NCI-H510A (cell line): ENCODE data around the gene CCDC120.

Source experiments
- DNase-seq: peaks from one replicate; lab custom pipeline; 2025; lab: John Stamatoyannopoulos, UW

CCDC120 gene, protein sequence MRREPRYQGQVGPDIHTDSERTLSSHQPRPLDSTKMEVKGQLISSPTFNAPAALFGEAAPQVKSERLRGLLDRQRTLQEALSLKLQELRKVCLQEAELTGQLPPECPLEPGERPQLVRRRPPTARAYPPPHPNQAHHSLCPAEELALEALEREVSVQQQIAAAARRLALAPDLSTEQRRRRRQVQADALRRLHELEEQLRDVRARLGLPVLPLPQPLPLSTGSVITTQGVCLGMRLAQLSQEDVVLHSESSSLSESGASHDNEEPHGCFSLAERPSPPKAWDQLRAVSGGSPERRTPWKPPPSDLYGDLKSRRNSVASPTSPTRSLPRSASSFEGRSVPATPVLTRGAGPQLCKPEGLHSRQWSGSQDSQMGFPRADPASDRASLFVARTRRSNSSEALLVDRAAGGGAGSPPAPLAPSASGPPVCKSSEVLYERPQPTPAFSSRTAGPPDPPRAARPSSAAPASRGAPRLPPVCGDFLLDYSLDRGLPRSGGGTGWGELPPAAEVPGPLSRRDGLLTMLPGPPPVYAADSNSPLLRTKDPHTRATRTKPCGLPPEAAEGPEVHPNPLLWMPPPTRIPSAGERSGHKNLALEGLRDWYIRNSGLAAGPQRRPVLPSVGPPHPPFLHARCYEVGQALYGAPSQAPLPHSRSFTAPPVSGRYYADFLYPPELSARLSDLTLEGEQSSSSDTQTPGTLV

DNA sequence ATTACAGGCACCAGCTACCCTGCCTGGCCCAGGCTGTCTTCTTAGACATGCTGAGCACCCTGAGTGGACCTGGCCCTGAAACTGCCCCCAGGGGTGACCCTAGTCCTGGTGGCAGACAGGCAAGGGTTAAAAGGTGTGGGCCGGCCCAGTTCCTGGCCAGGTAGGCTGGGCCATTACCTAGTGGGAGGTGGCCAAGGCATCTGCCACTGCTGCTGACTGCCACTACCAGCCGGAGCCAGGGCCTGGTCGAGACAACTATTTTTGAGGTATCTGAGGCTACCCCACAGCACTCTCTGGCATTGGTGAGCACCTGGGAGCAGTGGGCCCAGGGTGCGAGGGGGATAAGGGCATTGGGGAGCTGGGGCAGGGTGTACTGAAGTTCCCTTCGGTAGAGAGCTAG is at the start of gene CCDC120:
Gene CCDC120 (plus strand): TSS at position 206 of the 400 bp plus-strand sequence. CDS start 3,043 bp downstream, outside the sequence.
- no peak for DNase-seq

DNA sequence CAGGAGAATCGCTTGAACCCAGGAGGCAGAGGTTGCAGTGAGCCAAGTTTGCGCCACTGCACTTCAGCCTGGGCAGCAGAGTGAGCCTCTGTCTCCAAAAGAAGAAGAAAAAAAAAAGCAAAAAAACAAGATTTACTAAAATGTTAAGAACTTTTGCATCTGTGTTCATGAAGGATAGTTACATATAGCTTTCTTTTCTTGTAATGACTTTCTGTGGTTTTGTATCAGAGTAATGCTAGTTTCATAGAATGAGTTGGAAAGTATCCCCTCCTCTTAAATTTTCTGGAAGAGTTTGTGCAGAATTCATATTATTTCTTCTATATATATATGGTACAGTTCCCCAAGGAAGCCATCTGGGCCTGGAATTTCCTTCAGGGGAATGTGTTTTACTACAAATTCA is 39.7 kb upstream of the CCDC120 start:
- no peak for DNase-seq

DNA sequence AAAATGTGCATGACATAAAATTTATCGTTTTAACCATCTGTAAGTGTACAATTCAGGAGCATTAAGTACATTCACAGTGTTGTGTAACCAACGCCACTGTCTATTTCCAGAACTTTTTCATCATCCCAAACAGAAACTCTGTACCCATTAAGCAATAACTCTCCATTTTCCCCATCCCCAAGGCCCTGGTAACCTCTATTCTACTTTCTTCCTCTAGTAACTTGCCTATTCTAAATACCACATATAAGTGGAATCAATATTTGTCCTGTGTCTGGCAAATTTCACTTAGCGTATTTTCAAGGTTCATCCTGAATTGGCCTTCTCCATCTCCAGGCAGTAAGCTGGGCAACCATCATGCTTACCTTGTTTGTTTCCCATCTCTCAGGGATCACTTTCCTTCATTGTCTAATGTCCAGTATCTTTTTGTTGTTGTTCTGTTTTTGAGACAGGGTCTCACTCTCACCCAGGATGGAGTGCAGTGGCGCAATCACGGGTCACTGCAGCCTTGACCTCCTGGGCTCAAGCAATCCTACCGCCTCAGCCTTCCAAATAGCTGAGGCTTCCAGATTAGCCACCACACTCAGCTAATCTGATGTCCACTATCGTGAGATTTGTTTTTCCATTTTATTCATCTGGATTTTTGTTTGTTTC is 39.1 kb upstream of the CCDC120 start:
- no peak for DNase-seq

DNA sequence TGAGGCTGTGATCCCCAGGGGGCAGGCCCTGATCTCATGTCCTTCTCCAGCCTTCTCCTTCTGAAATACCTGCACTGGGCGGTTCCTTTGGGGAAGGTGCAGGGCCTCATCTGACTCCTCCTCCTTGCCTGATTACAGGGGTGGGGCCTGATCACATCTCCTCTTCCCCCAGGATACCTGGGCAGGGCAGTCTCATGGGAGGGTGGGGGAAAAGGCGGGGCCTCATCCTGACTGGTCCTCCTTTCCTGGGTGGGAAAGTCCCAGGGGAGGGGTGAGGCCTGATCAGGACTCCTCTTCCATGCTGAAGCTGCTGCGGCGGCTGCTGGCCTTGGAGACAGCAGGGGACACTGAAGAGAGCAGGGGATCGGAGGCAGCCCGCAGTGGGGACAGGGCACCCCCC is 28.9 kb upstream of the CCDC120 start:
- DNase-seq = no peak

DNA sequence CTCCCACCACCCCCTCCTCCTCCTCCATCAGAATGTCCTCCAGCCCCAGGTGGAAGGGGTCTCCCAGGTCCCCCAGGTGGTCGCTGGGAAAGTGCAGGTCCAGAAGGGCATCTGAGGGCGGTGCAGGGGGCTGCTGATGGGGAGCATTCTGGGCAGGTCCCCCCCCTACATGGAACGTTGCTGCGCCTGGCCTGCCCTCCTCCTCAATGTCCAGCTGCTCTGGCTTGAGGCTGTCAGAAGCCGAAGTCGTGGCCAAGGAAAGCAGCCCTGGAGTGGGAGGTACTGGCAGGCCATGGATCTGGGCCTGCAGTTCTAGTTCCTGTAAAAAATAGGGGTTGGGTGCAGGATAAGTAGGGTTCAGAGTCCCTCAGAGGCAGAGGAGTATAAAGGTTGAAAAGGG is 28.5 kb upstream of the CCDC120 start:
- DNase-seq = no peak

DNA sequence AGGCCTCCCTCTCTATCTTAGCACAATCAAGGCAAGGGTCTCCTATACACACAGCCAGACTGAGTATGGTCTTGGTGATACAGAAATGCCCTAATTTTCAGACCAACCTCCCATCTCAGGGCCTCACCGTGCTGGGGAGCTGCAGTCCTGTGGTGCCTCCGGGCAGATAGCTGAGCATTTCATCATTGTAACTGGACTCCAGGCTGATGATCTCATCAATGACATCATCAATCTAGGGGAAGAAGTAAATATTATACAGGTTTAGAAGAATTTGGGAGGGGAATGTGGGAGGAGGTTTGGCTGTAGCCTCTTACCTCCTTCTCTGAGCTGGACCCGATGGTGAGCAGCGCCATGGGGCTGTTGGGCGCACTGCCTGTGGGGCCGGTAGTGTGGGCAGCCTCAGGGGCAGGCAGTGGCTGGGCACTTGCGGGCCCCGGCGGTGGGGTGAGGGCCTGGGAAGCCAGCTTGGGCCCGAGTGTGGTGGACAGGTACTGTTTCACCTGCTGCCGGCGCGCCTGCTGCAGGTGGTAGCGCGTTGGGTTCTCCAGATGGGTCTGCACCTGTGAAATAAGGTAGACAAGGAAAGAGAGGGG is 20.8 kb upstream of the CCDC120 start:
- no peak for DNase-seq

DNA sequence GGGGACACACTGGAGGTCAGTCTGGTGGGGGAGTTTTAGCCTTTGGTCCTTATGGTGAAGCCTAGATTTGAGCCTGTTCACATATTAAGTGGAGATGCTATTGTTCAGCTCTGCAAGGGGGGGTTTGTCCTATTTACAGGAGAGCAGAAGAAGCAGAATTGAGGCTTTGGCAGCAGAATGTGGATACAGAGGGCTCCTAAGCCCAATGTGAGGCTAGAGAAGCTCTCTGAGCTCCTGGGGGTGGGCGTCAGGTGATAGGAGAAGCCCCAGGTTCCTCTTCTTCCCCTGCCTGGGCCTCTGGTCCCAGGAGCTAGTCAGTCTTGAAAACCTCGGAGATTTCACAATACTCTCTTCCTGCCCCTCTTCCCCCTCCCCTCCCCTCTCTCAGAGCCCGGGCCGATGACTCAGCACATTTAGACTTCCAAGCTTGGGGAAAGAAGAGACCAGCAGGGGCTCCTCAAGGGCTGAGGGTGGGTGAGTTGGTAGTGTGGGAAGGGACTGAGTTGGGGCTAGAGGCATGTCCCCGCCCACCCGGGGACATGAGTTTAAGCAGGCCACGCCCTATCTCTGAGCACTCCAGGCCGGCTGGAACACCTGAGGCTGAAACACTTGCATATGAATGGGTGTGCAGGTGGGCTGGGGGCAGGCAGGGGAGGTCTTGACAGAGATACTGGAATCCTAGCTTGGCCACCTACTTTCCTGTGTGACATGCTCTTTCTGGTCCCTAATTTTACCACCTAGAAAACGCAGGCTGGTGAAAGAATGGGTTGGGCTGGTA is 19.0 kb upstream of the CCDC120 start:
- peak; percentile 74 for DNase-seq

DNA sequence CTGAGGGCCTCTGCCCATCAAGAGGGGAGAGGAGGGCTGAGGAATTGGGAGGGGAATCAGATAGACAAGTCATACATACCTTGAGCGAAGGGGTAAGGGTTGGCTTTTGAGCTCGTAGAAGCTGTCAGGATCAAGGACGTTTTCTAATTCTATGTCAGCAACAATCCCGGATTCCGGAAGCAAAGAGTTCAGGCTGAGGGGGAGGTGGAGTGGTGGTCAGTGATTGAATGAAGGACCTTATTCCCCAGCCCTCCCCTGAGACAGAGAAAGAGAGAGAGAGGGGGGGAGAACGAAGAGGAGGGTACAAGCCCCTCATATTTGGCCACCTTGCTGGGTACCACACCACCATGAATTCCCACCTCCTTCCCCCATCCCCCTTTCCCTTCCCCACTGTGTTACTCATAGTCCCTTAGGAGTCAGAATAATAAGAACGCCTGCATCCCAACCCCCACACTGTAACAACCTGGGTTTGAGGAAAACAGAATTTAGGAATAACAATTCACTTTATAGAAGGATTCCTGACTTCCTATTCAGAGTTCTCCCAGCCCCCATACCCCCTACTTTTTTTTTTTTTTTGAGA is 18.3 kb upstream of the CCDC120 start:
- no peak for DNase-seq

DNA sequence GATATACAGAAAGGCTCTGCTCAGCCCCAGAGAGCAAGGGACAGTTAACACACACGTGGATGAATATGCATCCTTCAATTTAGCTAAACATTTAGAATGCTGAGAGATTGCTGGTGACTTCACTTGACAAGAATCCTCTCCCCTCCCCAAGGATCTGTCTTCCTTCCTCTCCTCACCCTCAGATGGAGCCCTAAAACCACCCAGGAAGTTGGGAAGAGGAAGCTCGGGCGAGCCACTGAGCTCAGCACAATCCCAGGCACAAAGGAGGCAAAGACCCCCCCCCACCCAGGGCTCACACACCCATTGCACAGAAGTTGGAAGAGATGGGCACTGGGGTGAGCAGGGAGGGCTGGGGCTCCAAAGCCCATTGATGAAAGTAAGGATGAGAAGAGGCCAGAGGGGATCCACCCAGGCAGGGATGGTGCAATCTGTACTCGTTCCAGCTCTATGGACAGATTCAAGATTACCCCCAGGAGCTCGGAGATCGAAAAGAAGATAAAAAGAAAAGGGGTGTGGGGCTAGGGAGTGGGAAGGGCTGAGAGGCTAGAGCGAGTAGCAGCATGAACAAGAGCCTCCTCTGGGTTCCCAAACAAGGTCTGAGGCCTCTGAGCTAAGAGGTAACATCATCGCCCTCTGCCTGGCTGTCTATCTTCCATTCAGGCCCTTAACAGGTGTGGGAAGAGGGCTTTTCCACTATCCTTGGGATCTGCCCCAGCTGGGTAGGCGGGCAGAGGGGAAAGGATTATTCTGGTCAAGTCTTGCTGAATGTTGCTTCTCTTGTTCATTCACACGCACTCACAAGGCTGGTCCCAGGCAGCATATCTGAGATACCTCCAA is 16.8 kb upstream of the CCDC120 start:
- DNase-seq = no peak

DNA sequence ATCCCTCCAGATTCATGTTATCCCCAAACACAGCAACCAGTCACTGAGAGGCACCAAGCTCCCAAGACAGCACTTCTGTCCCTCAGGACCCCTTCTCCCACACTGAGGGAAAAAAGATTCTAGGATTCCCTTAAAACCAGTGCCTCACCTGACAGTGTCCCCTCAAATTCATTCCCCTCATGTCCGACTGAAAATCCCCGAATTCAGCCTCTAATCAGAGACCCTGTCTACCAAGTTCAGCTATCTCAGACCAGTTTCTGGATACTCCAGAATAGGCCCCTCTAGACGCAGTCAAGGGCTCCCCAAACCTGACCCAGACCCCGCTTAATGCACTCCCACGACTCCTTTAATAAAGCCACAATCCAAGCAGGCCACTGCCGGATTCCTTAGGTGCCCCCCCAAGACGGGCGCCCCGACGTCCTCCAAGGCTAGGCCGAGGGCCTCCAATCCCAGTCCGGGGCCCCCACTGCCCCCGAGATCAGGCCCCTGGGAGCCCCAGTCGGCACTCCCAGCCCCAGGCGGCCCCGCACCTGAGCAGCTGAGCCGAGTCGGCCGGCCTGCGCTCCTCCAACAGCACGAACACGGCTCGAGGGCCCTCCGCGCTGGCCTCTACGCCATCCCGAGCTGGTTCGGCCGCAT is 16.1 kb upstream of the CCDC120 start:
- DNase-seq = no peak

DNA sequence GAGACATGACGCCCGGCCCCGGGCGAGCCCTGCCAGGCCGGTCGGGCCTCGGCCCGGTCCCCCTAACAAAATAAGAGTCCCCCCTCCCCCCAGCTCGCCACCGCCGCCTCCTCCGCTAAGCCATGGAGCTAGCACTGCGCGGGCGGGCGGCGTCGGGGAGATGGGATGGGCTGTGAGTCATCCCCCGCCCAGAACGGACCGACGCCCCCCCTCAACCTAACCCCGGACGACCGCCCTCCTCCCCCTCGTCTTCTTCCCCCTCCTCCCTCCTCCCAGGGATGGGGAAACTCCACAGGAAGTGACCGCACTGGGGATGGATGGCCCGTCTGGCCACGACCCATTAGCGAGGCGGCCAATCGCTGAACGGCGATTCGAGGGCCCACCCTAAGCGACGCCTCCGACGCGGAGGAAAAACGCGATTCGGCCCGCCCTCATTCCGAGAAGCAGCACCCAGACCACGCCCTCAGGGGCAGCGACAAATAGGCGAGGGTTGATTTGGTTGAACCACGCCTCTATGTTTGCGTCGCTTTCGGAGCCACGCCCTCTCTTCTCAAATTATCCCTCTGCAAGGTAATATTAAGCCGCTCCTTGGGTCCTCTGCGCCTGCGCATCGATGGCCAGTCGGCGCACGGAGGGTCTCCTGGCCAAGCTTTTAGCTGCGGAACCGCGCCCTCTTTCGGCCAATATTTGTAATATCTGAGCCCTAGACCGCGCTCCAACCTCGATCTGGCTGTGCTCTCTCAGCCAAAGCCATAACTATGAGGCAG is 15.4 kb upstream of the CCDC120 start, which contains the start of gene TFE3:
Gene TFE3 (minus strand): TSS at position 138 of the 767 bp plus-strand sequence. CDS start 131 bp downstream, at position 7.
- peak; percentile 96 for DNase-seq

DNA sequence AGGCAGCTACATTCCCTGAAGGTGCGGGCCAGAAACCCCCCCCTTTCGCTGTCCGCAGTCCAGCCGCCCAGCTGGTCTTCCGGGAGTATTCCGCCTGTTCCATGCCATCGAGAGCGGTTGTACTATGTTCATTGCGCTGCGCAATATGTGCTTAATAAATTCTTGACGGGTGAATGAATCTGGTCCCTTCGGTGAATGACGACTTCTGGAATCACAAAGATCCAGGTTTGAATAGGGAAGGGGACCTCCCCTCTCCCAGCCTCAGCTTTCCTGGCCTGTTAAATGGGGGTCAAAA is 14.9 kb upstream of the CCDC120 start:
- no peak for DNase-seq

DNA sequence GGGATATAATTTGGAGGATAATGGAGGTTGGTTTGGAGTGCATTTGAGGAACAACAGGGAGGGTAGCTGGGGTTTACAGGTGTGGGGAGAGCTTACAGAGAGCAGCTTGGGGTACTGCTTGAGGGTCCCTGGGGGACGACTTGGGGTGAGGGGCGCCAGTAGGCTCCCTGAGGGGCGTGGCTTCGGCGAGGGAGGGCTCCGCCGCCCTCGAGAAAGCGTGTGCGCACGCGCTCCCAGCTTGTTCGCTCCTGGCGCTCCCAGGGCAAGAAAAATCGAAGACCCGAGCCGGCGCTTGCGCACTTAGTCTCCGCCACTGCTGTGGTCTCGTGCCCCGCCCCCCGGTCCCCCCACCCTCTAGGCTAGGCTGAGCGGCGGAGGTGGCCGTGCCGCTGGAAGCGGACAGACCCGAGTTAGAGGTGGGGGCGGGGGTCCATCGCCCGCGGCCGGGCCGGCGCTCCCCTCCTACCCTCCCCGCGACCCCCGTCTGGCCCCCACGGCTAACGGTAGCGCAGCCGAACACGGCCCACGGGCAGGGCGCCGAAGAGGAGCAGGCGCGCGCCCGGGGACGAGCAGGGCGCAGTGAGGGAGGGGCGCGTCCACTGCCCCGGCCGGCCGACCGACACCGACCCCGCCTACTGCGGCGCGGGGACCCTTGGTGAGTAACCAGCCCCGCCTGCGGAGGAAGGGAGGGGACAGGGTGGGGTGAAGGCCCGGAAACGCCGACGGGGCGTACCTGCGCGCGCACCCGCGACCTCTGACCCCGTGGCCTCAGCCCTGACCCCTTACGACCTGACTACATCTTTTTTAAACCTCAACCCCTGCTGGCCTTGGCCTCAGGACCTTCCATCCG is 5.4 kb upstream of the CCDC120 start:
- peak; percentile 43 for DNase-seq

DNA sequence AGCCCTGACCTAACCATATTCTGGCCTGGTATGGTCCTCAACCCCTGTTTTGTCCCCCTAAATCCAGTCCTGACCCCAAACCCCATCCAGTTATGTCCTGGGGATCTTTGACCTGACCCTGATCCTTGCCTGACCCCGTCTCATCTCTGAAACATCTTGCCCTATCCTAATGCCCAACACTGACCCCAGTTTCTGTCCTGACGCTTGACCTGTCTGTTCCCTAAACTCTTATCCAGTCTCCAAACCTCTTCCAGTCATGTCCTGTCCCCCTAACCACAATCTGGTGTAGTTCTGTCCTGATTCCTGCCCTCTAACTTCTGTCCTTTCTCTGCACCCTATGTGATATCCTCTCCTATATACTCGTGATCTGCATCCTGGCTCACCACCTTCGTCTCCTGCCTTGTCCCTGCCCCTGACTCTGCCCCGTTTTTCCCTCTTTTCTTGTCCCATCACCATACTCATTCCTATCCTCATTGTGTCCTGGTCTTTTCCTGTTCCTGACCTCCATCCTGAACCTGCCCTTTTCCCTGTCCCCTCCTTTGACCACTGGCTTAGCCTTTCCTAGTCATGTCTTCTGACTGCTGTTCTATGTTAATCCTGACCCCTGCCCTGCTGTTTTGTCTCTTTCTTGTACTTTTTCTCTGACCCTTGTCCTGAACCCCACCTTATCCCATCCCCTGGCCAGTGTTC is 4.6 kb upstream of the CCDC120 start:
- DNase-seq = no peak

DNA sequence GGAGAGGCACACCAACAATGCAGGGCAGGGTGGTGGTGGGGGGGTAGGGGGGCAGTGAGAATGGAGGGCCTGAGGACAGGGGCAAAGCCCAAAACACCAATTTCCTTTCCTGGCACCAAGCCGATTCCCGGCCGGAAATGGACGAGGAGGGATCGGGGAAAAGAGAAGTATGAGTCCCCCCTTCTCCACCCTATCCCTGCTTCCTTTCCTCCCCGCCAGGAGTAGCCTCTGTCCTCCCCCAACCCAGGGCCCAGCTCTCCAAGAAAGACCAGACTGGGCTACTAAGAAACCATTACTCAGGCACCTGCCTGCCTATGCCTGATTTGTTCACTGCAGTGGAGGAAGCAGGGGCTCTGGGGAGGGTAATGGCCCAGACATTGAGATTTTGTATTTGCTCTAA is 402 bp downstream of the CCDC120 start:
- no peak for DNase-seq

DNA sequence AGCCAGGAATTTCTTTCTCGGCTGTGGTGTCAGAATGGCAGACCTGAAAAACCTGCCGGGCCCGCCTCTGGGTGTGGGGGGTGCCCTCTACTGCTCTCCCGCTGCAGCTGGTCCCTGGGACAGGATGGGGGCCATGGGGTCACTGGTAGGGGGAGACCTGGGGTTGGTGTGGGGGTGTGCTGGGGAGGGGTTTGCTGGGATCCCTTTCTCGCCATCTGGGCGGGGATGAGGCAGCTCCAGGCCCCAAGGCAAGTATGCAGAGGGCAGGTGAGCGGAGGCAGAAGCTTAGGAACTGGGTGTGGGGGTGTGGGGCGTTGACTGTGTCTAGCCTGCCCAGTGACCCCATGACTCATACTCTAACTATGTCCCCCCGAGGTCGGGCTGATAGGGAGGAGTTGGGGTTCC is 884 bp downstream of the CCDC120 start:
- no peak for DNase-seq

DNA sequence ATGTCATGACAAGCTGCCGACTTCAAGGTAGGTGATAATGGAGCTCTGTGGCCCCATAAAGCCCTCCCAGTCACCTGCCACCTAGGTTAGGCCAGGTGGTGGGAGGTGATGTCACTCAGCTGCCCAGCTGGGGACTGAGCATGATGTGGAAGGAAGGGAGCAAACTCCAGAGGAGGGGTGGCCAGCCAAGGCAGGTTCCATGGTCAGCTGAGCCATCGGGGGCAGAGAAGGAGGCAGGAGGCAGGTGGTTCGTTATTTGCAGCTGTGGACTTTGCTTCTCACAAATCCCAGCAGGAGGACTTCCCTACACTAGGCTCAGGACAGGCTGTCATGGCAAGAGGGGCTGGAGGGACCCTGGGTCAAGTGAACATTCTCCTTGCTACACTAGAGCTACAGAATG is 2.1 kb downstream of the CCDC120 start:
- no peak for DNase-seq

DNA sequence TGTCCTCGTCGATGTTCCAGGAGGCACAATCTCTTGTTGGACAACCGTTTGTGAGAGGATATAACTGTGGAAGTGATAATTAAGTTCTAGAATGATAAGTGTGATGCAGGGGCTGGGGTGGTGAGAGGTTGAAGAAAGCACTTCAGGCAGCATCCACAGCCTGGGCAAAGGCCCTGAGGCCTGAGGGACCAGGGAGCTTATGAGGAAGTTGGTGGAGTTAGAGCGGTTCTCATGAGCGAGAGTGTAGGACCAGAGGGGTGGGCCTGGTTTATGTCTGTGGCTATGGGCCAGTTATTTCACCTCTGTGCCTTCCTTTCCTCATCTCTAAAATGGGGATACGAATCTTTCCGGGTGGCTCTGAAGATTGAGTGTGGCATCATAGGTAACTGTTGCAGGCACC is 2.7 kb downstream of the CCDC120 start:
- DNase-seq = no peak
